Measurements from ENCODE around the gene SEMA3G.

Gene SEMA3G

DNA sequence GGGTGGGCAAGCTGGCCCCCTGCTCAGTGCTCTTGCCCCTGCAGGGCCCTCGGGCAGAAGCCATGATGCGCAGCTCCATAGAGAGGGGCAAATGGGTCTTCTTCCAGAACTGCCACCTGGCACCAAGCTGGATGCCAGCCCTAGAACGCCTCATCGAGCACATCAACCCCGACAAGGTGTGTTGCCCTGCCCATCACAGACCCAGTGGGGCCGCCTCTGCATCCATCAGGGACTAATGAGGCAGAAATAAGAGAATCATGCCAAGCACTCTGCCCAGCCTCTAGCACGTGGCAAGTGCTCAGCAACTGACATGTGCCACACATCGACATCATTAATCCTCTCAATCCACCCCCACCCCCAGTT, 49.4 kb downstream of the SEMA3G start:
- H3K9ac ChIP-seq (ENCODE audit: low read depth, low read length) = no peak overlapping the region
- H3K4me3 ChIP-seq (ENCODE audit: low read length) = no peak overlapping the region
- H3K4me2 ChIP-seq (ENCODE audit: low read length) = no peak overlapping the region
- peaks cover 6% of the 10 kb centered on the region for H3K36me3 ChIP-seq (ENCODE audit: insufficient read depth, low read length)
- H3K27me3 ChIP-seq (ENCODE audit: control insufficient read depth, insufficient read depth, low read length) = no peaks in the 10 kb centered on the region
- no peaks in the 10 kb centered on the region for H3K4me1 ChIP-seq (ENCODE audit: control insufficient read depth, insufficient read depth, low read length)
- H3K9me3 ChIP-seq (replicated peaks; ENCODE audit: low read length) = no peaks in the 10 kb centered on the region

DNA sequence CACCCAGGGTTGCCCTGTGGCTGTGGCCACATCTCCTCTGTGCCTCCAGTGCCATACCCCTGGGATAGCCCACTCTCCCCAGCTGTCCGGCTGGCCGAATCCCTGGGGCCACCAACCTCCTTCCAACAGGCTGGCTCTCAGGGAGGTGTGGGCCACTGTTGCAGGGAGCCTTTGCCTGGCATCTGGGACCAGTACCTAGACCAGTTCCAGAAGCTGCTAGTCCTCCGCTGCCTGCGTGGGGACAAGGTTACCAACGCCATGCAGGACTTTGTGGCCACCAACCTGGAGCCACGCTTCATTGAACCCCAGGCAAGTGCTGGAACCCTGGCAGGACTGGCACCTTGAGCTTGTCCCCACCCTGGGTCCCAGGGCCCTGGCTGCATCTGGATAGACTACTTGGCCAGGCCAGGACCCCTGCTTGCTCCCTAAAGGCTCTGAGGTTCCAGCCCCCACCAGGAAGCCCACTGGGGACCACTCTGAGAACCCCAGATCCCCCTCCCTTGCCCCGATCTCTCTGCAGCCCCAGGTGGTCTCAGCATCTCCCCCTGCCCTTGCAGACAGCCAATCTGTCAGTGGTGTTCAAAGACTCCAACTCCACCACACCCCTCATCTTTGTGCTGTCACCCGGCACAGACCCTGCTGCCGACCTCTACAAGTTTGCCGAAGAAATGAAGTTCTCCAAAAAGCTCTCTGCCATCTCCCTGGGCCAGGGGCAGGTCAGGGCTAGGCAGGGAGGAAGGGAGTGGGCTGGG, 50.0 kb downstream of the SEMA3G start:
- Histone ChIP-seq H3K36me3 (ENCODE audit: insufficient read depth, low read length) (peaks cover under 1% of the 10 kb centered on the region), H3K4me1 (ENCODE audit: control insufficient read depth, insufficient read depth, low read length) (no peaks in the 10 kb centered on the region), H3K27me3 (ENCODE audit: control insufficient read depth, insufficient read depth, low read length) (no peaks in the 10 kb centered on the region), H3K9ac (ENCODE audit: low read depth, low read length) (no peak overlapping the region), H3K4me2 (ENCODE audit: low read length) (no peak overlapping the region), H3K9me3 (replicated peaks; ENCODE audit: low read length) (no peaks in the 10 kb centered on the region), H3K4me3 (ENCODE audit: low read length) (no peak overlapping the region)

DNA sequence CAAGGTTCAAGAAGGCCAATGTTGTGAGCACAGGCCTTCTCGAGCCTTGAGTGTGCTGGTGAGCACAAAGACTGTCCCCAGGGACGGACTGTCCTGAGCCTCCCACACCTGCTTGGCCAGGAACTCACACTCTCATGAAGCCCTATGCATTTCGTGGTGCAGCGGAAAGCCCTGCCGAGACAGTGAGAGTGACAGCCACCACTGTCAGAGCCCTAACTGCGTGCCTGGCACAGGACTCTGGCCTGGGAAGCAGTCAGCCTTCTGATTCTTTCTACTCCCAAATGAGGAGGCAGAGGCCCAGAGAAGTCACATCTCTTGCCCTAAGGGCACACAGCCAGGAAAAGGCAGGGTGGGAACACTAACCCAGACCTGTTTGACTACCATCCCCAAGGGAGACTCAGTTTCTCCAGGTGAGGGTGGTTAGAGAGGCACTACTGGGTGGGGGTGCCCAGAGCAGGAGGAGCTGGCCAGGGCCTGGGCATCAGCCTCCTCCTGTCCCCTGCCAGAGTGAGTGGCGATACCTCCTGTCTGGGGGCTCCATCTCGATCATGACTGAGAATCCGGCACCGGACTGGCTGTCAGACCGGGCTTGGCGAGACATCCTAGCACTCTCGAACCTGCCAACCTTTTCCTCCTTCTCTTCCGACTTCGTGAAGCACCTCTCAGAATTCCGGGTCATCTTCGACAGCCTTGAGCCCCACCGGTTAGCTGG, 50.8 kb downstream of the SEMA3G start:
- H3K36me3 ChIP-seq (ENCODE audit: insufficient read depth, low read length) = no peaks in the 10 kb centered on the region
- H3K4me1 ChIP-seq (ENCODE audit: control insufficient read depth, insufficient read depth, low read length) = no peaks in the 10 kb centered on the region
- no peaks in the 10 kb centered on the region for H3K27me3 ChIP-seq (ENCODE audit: control insufficient read depth, insufficient read depth, low read length)
- no peak overlapping the region for H3K4me2 ChIP-seq (ENCODE audit: low read length)
- H3K4me3 ChIP-seq (ENCODE audit: low read length) = no peak overlapping the region
- H3K9ac ChIP-seq (ENCODE audit: low read depth, low read length) = no peak overlapping the region
- no peaks in the 10 kb centered on the region for H3K9me3 ChIP-seq (replicated peaks; ENCODE audit: low read length)

DNA sequence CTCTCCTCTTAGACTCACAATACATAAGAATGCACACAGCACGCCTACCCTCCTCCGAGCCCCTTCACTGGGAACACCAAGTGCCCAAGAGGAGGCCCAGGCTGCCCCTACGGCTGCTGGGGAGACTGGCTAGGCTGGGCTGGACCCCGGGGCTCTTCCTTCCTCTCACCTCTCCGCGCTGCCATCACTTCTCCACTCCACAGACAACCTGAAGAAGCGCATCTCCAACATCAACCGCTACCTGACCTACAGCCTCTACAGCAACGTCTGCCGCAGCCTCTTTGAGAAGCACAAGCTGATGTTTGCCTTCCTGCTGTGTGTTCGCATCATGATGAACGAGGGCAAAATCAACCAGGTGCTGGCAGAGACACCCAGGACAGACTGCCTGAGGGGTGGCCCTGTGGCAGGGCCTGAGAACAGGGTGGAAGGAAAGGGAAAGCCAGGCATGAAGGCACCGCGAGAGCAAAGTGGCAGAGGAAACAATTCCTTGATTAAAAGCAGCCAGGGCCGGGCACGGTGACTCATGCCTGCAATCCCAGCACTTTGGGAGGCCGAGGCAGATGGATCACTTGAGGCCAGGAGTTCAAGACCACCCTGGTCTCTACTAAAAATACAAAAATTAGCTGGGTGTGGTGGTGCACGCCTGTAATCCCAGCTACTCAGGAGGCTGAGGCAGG, 51.6 kb downstream of the SEMA3G start:
- Histone ChIP-seq H3K36me3 (ENCODE audit: insufficient read depth, low read length) (no peaks in the 10 kb centered on the region), H3K9me3 (replicated peaks; ENCODE audit: low read length) (no peaks in the 10 kb centered on the region), H3K4me2 (ENCODE audit: low read length) (no peak overlapping the region)

DNA sequence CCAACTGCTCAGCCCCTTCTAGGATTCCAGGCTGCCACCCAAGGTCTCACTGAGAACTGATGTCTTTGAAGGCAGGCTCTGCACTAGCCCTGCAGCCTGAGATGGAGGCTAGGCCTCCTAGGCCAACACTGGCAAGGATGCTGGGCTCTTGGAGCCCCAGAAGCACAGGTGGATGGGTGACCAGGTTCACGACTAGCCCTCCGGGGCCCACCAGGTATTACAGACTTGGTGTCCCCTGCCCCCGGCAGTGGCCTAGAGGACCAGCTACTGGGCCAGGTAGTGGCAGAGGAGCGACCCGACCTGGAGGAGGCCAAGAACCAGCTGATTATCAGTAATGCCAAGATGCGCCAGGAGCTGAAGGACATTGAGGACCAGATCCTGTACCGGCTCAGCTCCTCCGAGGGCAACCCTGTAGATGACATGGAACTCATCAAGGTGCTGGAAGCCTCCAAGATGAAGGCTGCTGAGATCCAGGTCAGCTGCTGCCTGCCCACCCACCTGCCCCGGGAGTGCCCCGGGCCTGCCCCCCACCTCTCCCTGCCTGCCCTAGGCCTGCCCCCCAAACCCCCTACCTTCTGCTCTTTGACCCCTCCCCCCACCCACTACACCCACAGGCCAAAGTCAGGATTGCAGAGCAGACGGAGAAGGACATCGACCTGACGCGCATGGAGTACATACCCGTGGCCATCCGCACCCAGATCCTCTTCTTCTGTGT, 52.5 kb downstream of the SEMA3G start:
- H3K9me3 ChIP-seq (replicated peaks; ENCODE audit: low read length) = no peaks in the 10 kb centered on the region
- H3K4me1 ChIP-seq (ENCODE audit: control insufficient read depth, insufficient read depth, low read length) = no peaks in the 10 kb centered on the region
- no peak overlapping the region for H3K4me2 ChIP-seq (ENCODE audit: low read length)
- H3K27me3 ChIP-seq (ENCODE audit: control insufficient read depth, insufficient read depth, low read length) = no peaks in the 10 kb centered on the region
- H3K36me3 ChIP-seq (ENCODE audit: insufficient read depth, low read length) = no peaks in the 10 kb centered on the region
- no peak overlapping the region for H3K4me3 ChIP-seq (ENCODE audit: low read length)
- H3K9ac ChIP-seq (ENCODE audit: low read depth, low read length) = no peak overlapping the region

More for the DNA sequence above, 51.6 kb downstream of the SEMA3G start:
- Histone ChIP-seq H3K9ac (ENCODE audit: low read depth, low read length) (no peak overlapping the region), H3K27me3 (ENCODE audit: control insufficient read depth, insufficient read depth, low read length) (no peaks in the 10 kb centered on the region), H3K4me3 (ENCODE audit: low read length) (no peak overlapping the region), H3K4me1 (ENCODE audit: control insufficient read depth, insufficient read depth, low read length) (no peaks in the 10 kb centered on the region)

DNA sequence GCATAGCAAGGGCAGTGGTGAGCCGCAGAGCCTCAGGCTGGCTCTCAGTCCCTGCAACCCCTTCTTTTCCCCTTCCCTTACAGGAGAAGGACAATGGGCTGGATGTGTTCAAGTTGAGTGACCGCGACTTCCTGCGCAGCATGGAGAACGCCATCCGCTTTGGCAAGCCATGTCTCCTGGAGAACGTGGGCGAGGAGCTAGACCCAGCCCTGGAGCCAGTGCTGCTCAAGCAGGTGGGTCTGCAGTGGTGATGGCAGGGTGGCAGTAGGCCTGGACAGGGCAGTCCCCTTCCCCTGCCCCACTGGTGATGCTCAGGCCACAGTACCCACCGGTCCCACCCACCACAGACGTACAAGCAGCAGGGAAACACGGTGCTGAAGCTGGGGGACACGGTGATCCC, 53.8 kb downstream of the SEMA3G start:
- H3K27me3 ChIP-seq (ENCODE audit: control insufficient read depth, insufficient read depth, low read length) = no peaks in the 10 kb centered on the region
- no peaks in the 10 kb centered on the region for H3K9me3 ChIP-seq (replicated peaks; ENCODE audit: low read length)
- H3K9ac ChIP-seq (ENCODE audit: low read depth, low read length) = no peak overlapping the region
- no peak overlapping the region for H3K4me3 ChIP-seq (ENCODE audit: low read length)
- H3K36me3 ChIP-seq (ENCODE audit: insufficient read depth, low read length) = no peaks in the 10 kb centered on the region
- no peak overlapping the region for H3K4me2 ChIP-seq (ENCODE audit: low read length)
- no peaks in the 10 kb centered on the region for H3K4me1 ChIP-seq (ENCODE audit: control insufficient read depth, insufficient read depth, low read length)

DNA sequence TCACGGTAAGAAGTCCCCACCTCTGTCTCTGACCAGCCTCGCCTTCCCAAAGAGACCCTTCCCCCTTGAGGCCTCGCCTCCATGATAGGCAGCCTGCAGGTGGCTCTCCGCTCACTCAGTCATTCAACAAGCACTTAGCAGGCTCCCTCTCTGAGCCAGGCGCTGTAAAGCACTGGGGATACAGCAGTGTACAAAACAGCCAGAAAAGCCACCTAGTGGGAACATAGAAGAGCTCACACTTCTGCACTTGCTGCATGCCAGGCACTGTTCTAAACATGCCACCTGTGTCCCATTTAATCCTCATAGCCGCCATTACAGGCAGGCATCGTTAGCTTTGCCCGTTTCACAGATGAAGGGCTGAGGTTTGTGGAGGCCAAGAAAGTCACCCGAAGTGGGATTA, 56.0 kb downstream of the SEMA3G start:
- no peak overlapping the region for H3K9ac ChIP-seq (ENCODE audit: low read depth, low read length)
- H3K4me3 ChIP-seq (ENCODE audit: low read length) = no peak overlapping the region
- H3K36me3 ChIP-seq (ENCODE audit: insufficient read depth, low read length) = no peaks in the 10 kb centered on the region
- no peaks in the 10 kb centered on the region for H3K9me3 ChIP-seq (replicated peaks; ENCODE audit: low read length)
- no peaks in the 10 kb centered on the region for H3K27me3 ChIP-seq (ENCODE audit: control insufficient read depth, insufficient read depth, low read length)
- H3K4me2 ChIP-seq (ENCODE audit: low read length) = no peak overlapping the region
- H3K4me1 ChIP-seq (ENCODE audit: control insufficient read depth, insufficient read depth, low read length) = no peaks in the 10 kb centered on the region

DNA sequence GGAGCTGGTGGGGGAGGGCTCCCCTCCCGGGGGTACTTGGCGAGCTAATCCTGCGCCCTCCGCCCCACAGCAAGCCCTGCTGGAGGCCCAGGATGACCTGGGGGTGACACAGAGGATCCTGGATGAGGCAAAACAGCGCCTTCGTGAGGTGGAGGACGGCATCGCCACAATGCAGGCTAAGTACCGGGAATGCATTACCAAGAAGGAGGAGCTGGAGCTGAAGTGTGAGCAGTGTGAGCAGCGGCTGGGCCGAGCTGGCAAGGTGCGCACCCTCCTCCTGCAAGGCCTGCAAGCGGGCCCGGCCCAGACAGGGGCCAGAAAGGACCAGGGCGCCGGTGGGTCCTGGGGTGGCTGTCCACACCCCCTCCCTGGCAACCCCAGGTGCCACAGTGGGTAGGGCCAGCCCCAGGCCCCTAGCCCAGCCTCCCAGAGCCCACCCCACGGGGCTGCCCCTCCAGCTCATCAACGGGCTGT, 56.5 kb downstream of the SEMA3G start:
- Histone ChIP-seq H3K4me1 (ENCODE audit: control insufficient read depth, insufficient read depth, low read length) (no peaks in the 10 kb centered on the region), H3K9me3 (replicated peaks; ENCODE audit: low read length) (no peaks in the 10 kb centered on the region), H3K4me3 (ENCODE audit: low read length) (no peak overlapping the region), H3K36me3 (ENCODE audit: insufficient read depth, low read length) (no peaks in the 10 kb centered on the region), H3K9ac (ENCODE audit: low read depth, low read length) (no peak overlapping the region), H3K4me2 (ENCODE audit: low read length) (no peak overlapping the region), H3K27me3 (ENCODE audit: control insufficient read depth, insufficient read depth, low read length) (no peaks in the 10 kb centered on the region)

DNA sequence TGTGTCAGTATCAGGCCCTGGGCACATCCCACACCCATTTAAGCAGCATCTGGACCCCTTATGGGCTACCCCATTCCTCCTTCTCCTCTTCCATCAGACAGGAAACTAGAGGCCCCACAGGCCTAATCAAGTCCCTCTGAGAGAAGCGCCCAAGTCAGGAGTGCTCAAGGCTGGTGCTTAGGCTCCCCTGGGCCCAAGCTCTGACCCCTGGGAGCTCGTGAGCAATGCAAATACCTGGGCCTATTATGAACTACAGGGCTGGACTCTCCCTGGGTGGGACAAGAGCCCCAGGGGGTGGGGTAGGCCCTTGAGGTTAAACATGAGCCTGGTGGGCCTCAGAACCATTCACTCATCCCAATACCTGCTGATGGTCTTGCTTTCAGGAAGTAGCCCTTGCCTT, 57.4 kb downstream of the SEMA3G start:
- no peaks in the 10 kb centered on the region for H3K36me3 ChIP-seq (ENCODE audit: insufficient read depth, low read length)

DNA sequence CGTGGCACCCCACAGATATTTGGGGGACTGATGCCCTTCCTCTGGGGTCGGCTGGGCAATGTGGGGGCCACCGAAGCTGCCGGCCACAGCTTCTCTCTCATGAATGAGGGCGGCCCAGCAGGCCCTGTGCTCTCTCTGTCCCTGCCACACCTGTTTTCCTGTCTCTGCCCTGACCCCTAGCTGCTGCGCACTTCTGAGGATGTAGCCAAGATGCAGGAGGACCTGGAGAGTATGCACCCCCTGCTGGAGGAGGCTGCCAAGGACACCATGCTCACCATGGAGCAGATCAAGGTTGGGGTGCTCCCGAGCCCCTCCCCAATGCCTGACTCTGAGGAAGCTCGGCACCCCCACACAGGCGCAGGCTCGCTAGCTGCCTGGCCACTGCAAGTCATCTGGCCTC, 59.7 kb downstream of the SEMA3G start:
- no peak overlapping the region for H3K9ac ChIP-seq (ENCODE audit: low read depth, low read length)
- H3K4me3 ChIP-seq (ENCODE audit: low read length) = no peak overlapping the region
- H3K4me1 ChIP-seq (ENCODE audit: control insufficient read depth, insufficient read depth, low read length) = no peaks in the 10 kb centered on the region
- no peaks in the 10 kb centered on the region for H3K9me3 ChIP-seq (replicated peaks; ENCODE audit: low read length)
- H3K36me3 ChIP-seq (ENCODE audit: insufficient read depth, low read length) = no peaks in the 10 kb centered on the region
- H3K4me2 ChIP-seq (ENCODE audit: low read length) = no peak overlapping the region
- H3K27me3 ChIP-seq (ENCODE audit: control insufficient read depth, insufficient read depth, low read length) = peaks cover 3% of the 10 kb centered on the region

More for the DNA sequence above, 57.4 kb downstream of the SEMA3G start:
- Histone ChIP-seq H3K4me1 (ENCODE audit: control insufficient read depth, insufficient read depth, low read length) (no peaks in the 10 kb centered on the region), H3K27me3 (ENCODE audit: control insufficient read depth, insufficient read depth, low read length) (no peaks in the 10 kb centered on the region), H3K9ac (ENCODE audit: low read depth, low read length) (no peak overlapping the region), H3K9me3 (replicated peaks; ENCODE audit: low read length) (no peaks in the 10 kb centered on the region), H3K4me2 (ENCODE audit: low read length) (no peak overlapping the region), H3K4me3 (ENCODE audit: low read length) (no peak overlapping the region)

DNA sequence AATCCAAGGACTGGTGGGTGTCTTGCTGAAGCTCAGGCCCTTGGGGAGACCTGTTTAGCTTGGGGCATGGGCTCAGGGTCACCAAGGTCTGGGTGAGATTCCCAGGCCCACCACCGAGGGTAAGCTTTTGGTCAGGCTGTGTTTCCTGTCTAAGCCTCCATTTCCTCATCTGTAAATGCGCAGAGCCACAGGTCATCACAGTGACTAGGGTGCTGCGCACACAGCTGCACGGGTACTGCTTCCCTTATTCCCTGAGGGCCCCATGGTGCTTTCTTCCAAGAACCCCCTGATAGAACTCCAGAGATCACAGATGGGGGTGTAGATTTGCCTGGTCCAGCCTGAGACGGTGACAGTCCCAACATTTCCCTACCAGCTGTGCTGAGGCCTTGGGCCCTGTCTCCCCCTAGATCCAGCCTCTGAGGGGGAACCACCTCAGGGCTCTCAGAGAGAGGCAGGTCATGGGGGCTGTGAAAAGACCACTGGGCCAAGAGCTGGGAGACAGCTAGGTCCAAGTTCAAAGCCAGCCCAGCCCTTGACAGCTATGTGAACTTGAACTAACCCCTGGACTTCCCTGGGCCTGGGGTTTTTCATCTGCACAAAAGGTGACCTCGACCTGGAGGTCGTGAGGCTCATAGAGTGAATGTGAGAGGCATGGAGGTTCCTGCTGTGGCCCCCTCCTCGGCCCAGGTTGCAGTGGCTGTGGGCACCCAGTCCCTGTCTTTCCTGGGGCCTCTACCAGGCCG, 60.7 kb downstream of the SEMA3G start:
- no peaks in the 10 kb centered on the region for H3K36me3 ChIP-seq (ENCODE audit: insufficient read depth, low read length)
- no peak overlapping the region for H3K4me2 ChIP-seq (ENCODE audit: low read length)
- peaks cover 5% of the 10 kb centered on the region for H3K27me3 ChIP-seq (ENCODE audit: control insufficient read depth, insufficient read depth, low read length)
- H3K4me1 ChIP-seq (ENCODE audit: control insufficient read depth, insufficient read depth, low read length) = no peaks in the 10 kb centered on the region
- H3K4me3 ChIP-seq (ENCODE audit: low read length) = no peak overlapping the region
- H3K9ac ChIP-seq (ENCODE audit: low read depth, low read length) = no peak overlapping the region
- no peaks in the 10 kb centered on the region for H3K9me3 ChIP-seq (replicated peaks; ENCODE audit: low read length)

Measured in skeletal muscle satellite cell (primary cell).